Stimulated activated naive CD8-positive, alpha-beta T cell treated with anti-CD3 and anti-CD28 coated beads, Interleukin-15, amount 100 ng/mL, for 72 hours (primary cell): Measurements from ENCODE around the gene PJA1.

ENCODE experiments used
- ATAC-seq: fragments of 150-1000 bp; cut with Tn5 transposase; 2 replicates; pipeline ENCODE4 v1.10.0; 2021; ENCODE audit warnings: mild to moderate bottlenecking, moderate library complexity
- DNase-seq, 2 donors: peaks; one replicate each; pipeline ENCODE4 v3.0.0; 2021 to 2022
- H3K27ac Mint-ChIP-seq, 2 donors: one replicate each; pipeline ENCODE4 v1.8.0; 2022; ENCODE audit warnings: mild to moderate bottlenecking in 2 of 2, mixed read lengths in 2 of 2, moderate library complexity in 2 of 2
- H3K27me3 Mint-ChIP-seq: one replicate; pipeline ENCODE4 v1.8.0; 2022; ENCODE audit warnings: mixed read lengths
- H3K4me1 Mint-ChIP-seq: one replicate; pipeline ENCODE4 v1.8.0; 2022; ENCODE audit warnings: mild to moderate bottlenecking, mixed read lengths
- H3K4me3 Mint-ChIP-seq, 2 donors: one replicate each; pipeline ENCODE4 v1.8.0; 2022; ENCODE audit warnings: mild to moderate bottlenecking in 2 of 2, mixed read lengths in 2 of 2, moderate library complexity in 1 of 2
- H3K9me3 Mint-ChIP-seq, 2 donors: one replicate each; pipeline ENCODE4 v1.8.0; 2022; ENCODE audit warnings: mixed read lengths in 2 of 2

The PJA1 gene

DNA sequence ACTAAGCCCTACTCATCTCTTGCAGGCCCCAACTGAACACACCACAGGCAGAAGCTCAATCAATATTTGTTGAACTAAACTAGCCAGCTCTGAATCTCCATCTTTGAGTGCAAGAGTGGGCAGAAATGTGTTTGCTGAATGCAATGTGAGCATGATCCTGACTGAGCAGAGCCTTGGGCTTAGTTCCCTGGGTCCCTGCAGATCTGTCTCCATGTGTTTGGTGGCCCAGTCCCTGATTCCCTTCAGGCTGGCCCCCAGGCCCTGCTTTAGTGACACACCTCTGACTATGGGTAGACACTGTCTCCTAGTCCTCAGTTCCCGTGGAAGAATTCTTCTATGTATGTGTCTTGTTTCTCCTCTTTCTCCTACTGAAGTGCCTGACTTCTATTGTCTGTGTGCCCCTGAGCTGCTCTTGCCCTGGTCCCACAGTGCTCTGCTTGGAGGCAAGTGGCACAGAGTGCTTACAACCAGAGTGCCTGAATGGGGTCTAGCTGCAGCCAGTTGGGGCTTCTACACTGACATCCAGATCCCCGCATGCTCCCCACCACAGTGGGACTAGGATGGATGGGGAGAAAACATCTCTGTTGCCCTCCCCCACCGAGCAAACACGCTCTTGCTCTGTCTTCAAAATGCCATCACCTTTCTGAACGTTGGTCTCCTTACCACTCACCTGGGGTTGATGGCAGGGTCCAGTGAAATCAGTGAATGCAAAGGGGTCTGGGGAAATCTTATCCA lies 9.3 kb downstream of the PJA1 start:
- ATAC-seq = no peak

DNA sequence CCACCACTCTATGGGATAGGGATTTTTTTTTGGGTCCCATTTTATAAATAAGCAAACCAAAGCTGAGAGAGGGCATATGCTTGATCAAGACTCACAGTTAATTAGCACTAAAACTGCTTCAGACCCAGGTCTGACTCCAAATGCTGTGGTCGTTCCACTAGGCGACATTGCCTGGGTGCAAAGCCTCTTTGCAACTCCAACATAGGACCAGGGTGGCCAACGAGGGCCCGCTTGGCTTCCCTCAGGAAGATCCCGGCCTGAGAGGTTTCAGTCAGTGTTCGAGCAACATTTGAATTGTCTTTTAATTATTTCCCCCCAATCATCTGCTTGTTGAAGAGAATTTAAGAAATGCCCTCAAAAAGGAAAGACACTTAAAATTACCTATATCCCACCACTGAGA lies 11.2 kb downstream of the PJA1 start:
- peaks cover 6% of the 10 kb centered on the region for H3K4me1 Mint-ChIP-seq
- DNase-seq (no peak), ATAC-seq (no peak)
- H3K27me3 Mint-ChIP-seq = no peaks in the 10 kb centered on the region
- H3K27ac Mint-ChIP-seq = no peak overlapping the region
- H3K9me3 Mint-ChIP-seq = no peaks in the 10 kb centered on the region
- H3K4me3 Mint-ChIP-seq = no peak overlapping the region

More for the DNA sequence above, 9.3 kb downstream of the PJA1 start:
- no peak for DNase-seq
- H3K4me3 Mint-ChIP-seq = no peak overlapping the region
- peaks cover 16% of the 10 kb centered on the region for H3K4me1 Mint-ChIP-seq
- H3K9me3 Mint-ChIP-seq = no peaks in the 10 kb centered on the region
- no peaks in the 10 kb centered on the region for H3K27me3 Mint-ChIP-seq
- H3K27ac Mint-ChIP-seq = peak overlapping the region in 1 of 2 donors; percentile 54

DNA sequence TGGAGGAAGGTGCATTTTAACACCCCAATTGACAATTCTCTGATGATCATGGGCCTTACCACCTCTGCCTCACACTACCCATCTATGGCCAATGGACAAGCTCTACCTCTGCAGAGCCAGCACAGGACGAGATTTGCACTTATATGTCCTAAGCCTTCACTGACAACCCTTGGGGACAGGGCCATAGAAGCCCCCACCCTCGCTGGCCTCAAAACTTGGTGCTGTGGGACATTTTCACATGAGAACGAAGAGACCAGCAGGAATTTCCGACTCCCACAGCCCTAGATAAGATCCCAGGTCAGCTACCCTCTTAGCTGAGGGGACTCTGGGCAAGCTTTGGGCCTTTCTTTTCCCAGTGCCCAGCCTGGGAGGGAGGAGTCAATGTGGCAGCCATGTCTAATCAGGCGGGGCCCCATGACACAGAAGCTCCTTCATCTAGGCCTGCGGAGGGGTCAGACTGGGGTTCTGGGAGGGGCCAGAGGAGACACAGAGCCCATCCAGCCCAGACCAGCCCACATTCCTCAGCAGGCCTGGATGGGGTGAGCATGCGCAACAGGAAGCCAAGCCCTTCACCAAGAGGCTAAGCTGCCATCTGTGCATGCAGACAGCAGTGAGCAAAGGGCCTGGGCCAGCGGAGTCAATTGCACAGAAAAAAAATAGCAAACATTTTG lies 12.1 kb downstream of the PJA1 start:
- no peaks in the 10 kb centered on the region for H3K27me3 Mint-ChIP-seq
- DNase-seq = no peak
- no peaks in the 10 kb centered on the region for H3K9me3 Mint-ChIP-seq
- H3K27ac Mint-ChIP-seq = no peak overlapping the region
- no peak for ATAC-seq
- H3K4me1 Mint-ChIP-seq = no peaks in the 10 kb centered on the region
- no peak overlapping the region for H3K4me3 Mint-ChIP-seq

DNA sequence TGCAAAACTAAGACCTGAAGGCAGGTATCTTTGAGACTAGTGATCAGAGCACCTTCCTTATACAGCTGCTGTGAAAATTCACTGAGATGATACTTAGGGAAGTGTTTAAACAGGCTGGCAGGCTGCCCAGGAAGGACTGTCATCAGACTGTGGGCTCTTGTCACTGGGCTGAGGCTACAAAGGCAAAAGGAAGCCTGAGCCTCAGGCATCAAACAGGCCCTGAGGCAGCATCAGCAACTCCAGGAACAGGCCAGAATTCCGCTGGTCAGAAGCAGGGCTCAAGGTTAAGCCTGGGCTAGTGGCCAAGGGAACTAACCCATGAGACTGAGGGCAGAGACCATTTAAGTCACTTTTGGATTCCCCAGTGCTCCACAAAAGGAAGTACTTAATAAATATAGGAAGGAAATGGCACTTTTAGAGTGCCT lies 12.8 kb downstream of the PJA1 start:
- DNase-seq (no peak), ATAC-seq (no peak)
- Mint-ChIP-seq H3K9me3 (no peaks in the 10 kb centered on the region), H3K27me3 (no peaks in the 10 kb centered on the region), H3K4me3 (no peak overlapping the region), H3K27ac (no peak overlapping the region), H3K4me1 (no peaks in the 10 kb centered on the region)

DNA sequence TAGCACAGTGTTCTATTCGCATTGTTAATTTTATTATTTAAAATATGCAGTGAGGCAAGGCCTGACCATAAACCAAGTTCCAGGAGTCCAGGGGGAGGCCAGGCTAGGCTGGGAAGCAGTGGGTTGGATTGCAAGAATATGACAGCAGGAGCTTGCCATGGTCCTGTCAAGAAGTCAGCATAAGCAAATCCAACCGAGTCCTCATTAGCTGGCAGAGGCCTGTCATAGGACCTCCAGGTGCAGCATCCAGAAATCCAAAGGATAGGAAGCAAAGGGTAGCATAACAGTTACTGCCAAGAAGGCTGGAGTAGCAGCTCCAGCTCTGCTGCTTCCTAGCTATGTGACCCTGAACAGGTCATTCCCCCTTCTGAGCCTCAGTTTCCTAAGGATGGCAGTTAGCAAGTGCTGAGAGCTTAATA lies 13.4 kb downstream of the PJA1 start:
- Mint-ChIP-seq H3K27ac (no peak overlapping the region), H3K27me3 (no peaks in the 10 kb centered on the region), H3K9me3 (no peaks in the 10 kb centered on the region), H3K4me3 (no peak overlapping the region), H3K4me1 (no peaks in the 10 kb centered on the region)
- ATAC-seq (no peak), DNase-seq (no peak)

DNA sequence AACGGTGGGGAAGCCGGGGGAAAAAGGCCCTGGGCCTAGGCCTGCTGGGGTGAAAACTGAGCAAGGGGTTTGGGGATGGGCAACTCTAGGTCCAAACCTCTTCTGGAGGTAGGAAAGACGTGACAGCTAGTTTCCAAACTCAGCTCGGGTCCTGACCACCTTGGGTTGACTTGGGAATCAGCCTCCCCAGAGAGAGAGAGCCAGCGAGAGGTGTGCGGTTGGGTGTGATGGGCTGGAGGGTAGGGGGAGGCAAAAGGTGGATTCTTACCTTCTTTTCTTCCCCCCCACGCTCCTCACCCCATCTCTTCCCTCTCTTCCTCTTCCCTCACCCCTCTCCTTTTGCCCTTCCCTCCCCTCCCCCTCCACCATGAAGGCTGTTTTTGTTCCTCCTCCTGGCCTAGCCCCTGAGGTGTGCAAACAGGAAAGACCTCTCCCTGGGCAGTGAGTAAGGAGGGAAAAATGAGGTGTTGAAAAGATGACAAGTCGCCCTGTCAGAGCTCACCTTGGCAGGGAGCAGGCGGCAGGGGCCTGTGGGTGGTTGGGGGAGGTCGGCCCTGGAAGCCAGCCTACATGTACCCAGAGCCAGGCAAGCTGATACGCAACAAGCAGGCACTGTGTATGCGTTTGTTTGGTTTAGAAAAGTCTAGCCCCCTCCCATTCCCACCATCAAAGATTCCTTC lies 14.8 kb downstream of the PJA1 start:
- Mint-ChIP-seq H3K4me3 (no peak overlapping the region), H3K27me3 (no peaks in the 10 kb centered on the region), H3K4me1 (no peaks in the 10 kb centered on the region), H3K9me3 (no peaks in the 10 kb centered on the region), H3K27ac (no peak overlapping the region)
- ATAC-seq (no peak), DNase-seq (no peak)

DNA sequence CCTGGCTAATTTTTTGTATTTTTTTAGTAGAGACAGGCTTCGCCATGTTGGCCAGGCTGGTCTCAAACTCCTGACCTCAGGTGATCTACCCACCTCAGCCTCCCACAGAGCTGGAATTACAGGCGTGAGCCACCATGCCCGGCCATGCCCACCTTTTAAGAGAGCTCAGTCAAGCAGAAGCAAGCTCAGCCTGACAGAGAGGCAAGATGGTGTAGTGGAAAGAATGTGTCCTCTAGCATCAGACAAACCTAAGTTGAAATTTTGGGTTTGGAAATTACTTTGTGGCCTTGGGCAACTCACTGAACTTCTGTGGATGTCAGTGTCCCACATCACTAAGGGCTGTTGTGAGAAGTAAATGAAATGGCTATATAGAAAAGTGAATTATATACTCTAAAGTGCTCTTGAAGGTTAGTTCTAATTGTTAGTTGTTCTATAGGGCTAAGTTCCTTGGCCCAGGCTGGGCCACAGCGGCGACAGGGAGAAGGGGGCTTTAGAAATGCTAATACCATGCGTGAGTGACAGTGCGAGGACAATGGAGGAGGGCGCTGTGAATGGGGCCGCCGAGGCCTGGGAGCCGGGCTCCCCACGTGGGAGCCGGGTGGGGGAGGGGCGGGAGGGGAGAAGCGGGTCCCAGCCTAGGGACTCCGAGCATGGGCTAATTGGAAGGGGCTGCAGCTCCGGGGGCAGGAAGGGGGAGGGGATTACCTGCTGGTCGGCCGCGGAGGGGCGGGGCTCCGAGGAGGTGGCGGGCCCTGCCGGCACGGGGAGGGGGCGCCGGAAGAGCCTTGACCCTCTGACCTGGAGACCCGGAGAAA lies 15.6 kb downstream of the PJA1 start:
- no peaks in the 10 kb centered on the region for H3K4me1 Mint-ChIP-seq

DNA sequence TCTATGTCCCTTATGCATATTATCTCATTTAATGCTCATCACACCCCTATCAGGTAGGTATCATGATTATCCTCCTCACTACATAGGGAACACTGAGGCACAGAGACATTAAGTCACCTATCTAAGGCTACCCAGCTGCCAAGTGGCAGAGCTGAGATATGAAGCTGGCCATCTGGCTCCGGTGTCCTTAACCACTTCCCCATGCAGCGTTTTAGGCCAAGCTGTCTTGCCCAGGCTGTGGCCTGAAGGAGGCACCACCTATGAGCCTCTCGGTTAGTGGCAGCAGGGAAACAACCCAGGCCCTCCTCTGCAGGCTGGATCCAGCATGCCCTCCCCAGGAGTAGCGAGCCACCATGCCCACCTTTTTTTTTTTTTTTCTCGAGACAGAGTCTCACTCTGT lies 16.3 kb downstream of the PJA1 start:
- no peak for DNase-seq
- no peaks in the 10 kb centered on the region for H3K4me1 Mint-ChIP-seq
- ATAC-seq = no peak
- no peaks in the 10 kb centered on the region for H3K9me3 Mint-ChIP-seq
- no peaks in the 10 kb centered on the region for H3K27me3 Mint-ChIP-seq
- no peak overlapping the region for H3K4me3 Mint-ChIP-seq
- H3K27ac Mint-ChIP-seq = no peak overlapping the region

More for the DNA sequence above, 15.6 kb downstream of the PJA1 start:
- ATAC-seq (no peak), DNase-seq (no peak)
- no peak overlapping the region for H3K4me3 Mint-ChIP-seq
- H3K27ac Mint-ChIP-seq = peak overlapping the region in 1 of 2 donors; percentile 80
- H3K9me3 Mint-ChIP-seq = no peaks in the 10 kb centered on the region
- no peaks in the 10 kb centered on the region for H3K27me3 Mint-ChIP-seq

DNA sequence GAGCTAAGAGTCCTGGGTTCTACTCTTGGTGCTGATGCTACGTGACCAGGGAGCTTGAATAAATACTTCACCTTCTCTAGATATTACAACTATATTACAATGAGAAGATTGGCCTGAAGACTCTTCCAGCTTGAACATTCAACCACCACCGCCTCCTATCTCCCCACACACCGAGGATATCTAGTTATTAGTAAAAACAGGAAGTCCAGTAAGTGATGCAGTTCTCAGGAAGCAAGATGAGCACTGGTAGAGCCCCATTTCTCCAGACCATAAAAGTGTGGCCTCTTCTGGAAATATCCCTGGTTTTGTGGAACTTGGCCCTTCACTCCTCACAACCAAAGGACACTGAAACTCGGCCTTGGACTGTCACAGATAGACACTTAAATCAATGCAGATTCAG lies 18.5 kb downstream of the PJA1 start:
- no peak for ATAC-seq
- Mint-ChIP-seq H3K27me3 (no peaks in the 10 kb centered on the region), H3K4me1 (no peaks in the 10 kb centered on the region), H3K27ac (no peak overlapping the region), H3K4me3 (no peak overlapping the region), H3K9me3 (no peaks in the 10 kb centered on the region)
- no peak for DNase-seq

DNA sequence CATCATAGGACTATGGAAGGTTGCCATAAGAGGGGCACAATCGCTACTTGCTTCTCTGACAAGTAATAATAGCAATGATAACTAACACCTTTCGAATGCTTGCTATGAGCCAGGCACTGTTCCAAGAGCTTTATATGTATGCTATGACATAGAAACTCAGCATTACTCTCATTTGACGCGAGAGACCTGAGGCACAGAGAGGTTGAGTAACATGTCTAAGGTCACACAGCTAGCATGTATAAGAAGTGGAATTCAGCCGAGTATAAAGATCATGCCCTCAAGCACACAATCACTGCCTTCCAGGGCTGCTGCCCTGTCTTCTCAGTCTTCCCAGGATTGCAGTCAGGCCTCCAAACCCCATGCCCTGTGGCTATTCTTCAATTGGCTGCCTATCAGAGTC lies 19.5 kb downstream of the PJA1 start:
- Mint-ChIP-seq H3K4me1 (no peaks in the 10 kb centered on the region), H3K27ac (no peak overlapping the region), H3K4me3 (no peak overlapping the region), H3K9me3 (no peaks in the 10 kb centered on the region), H3K27me3 (no peaks in the 10 kb centered on the region)
- DNase-seq (no peak), ATAC-seq (no peak)

DNA sequence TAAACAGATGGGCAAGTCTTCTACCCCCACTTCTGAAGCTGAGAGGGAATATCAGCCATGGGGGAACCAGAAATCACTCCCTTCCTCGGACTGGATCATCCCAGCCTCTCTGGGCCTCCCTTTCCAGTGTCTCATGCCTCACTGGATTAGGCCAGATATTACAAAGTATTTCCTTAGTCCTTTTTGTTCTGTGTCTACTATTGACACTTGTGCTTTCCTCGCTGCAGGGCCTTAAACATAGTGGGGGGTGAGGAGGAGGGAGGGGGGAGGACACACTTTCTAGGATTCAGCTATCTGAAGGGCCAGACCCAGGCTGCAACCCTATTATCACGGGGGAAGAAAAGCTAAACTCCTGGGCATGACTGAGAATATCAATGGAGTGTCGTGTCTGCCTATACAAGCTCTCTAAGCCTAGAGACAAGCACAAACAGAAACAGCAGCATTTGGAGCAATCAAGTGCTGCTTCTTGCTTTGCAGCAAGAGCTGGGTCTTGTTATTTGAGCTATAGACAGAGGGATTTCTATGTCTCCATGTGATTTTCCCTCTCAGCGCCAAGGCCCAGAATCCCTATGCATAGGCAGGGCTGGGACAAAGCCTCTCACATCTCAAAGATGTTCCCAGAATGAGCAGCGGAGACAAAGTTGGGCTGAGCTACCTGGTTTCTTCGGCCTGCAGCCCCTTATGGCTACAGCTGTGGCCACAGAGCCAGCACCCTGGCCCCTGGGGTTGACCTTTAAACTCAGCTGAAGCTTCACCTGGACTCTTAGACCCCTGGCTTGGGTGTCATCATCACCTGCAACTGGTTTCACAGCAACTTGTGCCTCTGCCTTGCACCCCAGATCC lies 20.2 kb downstream of the PJA1 start:
- ATAC-seq = no peak
- no peaks in the 10 kb centered on the region for H3K27me3 Mint-ChIP-seq

DNA sequence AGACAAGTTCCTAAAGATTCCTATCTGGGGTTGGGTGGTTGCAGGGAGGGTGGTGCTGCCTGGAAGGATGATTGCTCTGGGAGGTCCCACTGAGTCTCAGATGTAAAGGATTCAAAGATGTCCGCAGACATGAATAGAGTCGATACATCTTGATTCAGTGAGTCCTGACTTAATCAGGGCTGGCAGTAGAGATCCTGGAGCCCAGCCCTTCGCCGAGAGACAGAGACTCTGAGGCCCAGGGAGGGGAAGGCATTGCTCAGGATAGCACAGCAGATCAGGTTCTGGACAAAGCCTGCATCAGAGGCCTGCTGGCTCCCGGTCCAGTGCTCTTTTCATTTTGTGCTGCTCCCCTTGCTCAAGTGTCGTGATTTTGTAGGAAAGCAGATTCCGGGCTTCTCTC lies 21.7 kb downstream of the PJA1 start:
- no peak for ATAC-seq
- no peak for DNase-seq
- no peaks in the 10 kb centered on the region for H3K9me3 Mint-ChIP-seq
- H3K4me3 Mint-ChIP-seq = no peak overlapping the region
- no peaks in the 10 kb centered on the region for H3K4me1 Mint-ChIP-seq
- no peaks in the 10 kb centered on the region for H3K27me3 Mint-ChIP-seq
- no peak overlapping the region for H3K27ac Mint-ChIP-seq

More for the DNA sequence above, 20.2 kb downstream of the PJA1 start:
- no peak overlapping the region for H3K4me3 Mint-ChIP-seq
- DNase-seq = no peak
- H3K4me1 Mint-ChIP-seq = no peaks in the 10 kb centered on the region
- H3K27ac Mint-ChIP-seq = peak overlapping the region in 1 of 2 donors; percentile 76
- no peaks in the 10 kb centered on the region for H3K9me3 Mint-ChIP-seq

DNA sequence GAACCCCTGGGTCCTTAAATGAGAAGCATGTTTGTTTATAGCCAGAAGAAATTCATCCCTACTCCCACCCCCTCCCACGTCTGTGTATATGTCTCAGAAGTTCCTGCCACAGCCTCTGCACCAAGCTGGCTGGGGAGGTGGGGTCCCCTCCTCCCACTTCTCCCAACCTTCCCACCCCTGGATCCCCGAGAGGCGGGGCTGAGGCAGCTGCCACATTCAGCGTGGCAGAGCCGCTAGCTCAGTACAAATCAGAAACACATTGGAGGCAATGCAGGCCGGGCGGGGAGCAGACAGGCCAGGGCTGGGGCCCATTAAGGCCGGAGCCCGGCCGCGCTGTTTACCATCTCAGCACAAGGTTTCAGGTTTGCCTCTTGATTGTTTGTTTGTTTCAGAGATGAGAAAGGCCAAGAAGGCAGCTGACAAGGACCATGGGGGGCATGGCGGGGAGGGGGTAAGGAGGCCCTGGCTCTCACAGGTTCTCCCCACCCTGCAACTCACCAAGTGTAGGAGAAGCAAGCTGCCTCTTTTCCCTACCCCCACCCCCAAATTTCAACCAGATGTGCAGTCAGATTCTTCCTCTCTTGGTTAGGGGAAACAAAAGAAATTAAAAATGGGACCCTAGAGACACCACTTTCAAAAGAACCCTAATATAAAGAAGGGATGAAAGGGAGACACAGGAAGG lies 22.3 kb downstream of the PJA1 start:
- Mint-ChIP-seq H3K4me3 (no peak overlapping the region), H3K4me1 (no peaks in the 10 kb centered on the region), H3K27me3 (peaks cover 1% of the 10 kb centered on the region), H3K9me3 (no peaks in the 10 kb centered on the region), H3K27ac (no peak overlapping the region)
- no peak for DNase-seq
- ATAC-seq = no peak

DNA sequence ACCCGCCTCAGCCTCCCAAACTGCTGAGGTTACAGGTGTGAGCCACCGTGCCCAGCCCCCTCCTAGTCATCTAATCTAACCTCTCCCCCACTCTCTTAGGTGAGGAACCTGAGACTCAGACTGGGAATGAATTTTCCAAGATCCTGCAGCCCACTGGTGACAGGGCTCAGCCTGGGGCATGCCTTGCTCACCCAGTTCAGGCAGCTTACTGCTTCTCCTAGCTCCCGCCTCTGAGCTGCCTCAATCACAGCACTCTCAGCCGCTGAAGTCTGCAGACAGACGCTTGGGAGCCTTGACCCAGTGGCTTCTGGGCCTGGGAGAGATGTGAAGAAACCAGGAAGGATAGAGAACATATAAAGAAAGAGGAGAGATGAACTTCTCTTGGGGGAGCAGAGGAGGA lies 24.4 kb downstream of the PJA1 start:
- Mint-ChIP-seq H3K4me3 (no peak overlapping the region), H3K4me1 (no peaks in the 10 kb centered on the region), H3K27me3 (peaks cover 12% of the 10 kb centered on the region), H3K9me3 (no peaks in the 10 kb centered on the region), H3K27ac (no peak overlapping the region)
- DNase-seq (no peak), ATAC-seq (no peak)
